Stomach (tissue), 4 donors: ENCODE data around the gene RBM6.

ENCODE experiments used
- CTCF ChIP-seq, 7 experiments: fragments of 450-650 bp in 4 of 7; fragments of 200-600 bp in 3 of 7; sonication (generic) in 3 of 7; IDR thresholded peaks; one replicate each; pipeline ENCODE4 v1.5.1; 2016 to 2019; ENCODE audit warnings: antibody characterized with exemption in 7 of 7, control low read depth in 2 of 7, mild to moderate bottlenecking in 1 of 7
- EP300 ChIP-seq: sonication (generic); formaldehyde crosslinking; IDR thresholded peaks from one replicate; pipeline ENCODE4 v1.6.1; 2017; ENCODE audit warnings: antibody characterized with exemption
- POLR2A ChIP-seq, 4 donors: fragments of 450-650 bp; IDR thresholded peaks; one replicate each; pipeline ENCODE4 v1.6.1; 2016; ENCODE audit warnings: antibody characterized with exemption in 4 of 4, control low read depth in 2 of 4, mild to moderate bottlenecking in 1 of 4, moderate library complexity in 1 of 4

DNA sequence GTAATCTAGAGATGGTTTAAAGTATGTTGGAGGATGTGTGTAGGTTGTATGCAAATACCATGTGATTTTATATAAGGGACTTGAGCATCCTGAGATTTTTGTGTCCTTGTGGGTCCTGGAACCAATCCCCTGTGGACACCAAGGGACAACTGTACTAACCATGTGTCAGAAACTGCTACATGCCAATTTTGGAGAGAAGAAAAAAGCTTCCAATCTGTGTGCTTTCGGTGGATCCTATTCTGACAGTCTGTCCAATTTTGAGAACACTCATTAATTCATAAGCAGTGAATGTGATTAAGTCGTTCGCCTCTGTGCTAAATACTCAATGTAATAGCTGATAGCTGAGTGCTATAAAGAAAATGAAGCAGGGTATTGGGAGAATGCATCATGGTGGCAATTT, 61.6 kb downstream of the RBM6 start:
- TF ChIP-seq CTCF (IDR thresholded peaks at IDR 0.05): no peak
- no peak for TF ChIP-seq POLR2A (IDR thresholded peaks at IDR 0.05)
- TF ChIP-seq EP300: no peak
